NB4 (cell line): ENCODE data around the gene CSF3R.
"Not testable (repeated sequence)": the region's sequence is repeated elsewhere in the genome, so short reads cannot be mapped to it uniquely, and the experiment has no call there.

Experiments
- CTCF ChIP-seq: IDR thresholded peaks from one replicate; pipeline ENCODE4 v1.5.1; 2012; ENCODE audit warnings: low read depth, low read length
- MAX ChIP-seq: IDR thresholded peaks from 2 replicates; pipeline ENCODE4 v1.6.1; 2011; ENCODE audit warnings: low read depth, low read length
- MYC ChIP-seq: IDR thresholded peaks from 2 replicates; pipeline ENCODE4 v1.6.1; 2011; ENCODE audit warnings: low read depth, low read length
- POLR2A ChIP-seq: IDR thresholded peaks from 2 replicates; pipeline ENCODE4 v1.6.1; 2011; ENCODE audit warnings: mild to moderate bottlenecking; ENCODE audit not compliant: insufficient read length; ENCODE audit errors: extremely low read depth

GRCh38 chr1:36489258-36490051 is 6.7 kb upstream of the CSF3R start:
- TF ChIP-seq MAX, CTCF, POLR2A, MYC: not testable (repeated sequence)
